NCI-H2029 treated with DMSO at 0.1 percent for 48 hours (cell line): Measurements from ENCODE around the gene TP63.
"Not testable (repeated sequence)": the region's sequence is repeated elsewhere in the genome, so short reads cannot be mapped to it uniquely, and the experiment has no call there.

ENCODE experiments used
- DNase-seq: peaks from one replicate; lab custom pipeline; 2025; lab: John Stamatoyannopoulos, UW

The TP63 gene

GRCh38 chr3:189726277-189726676 lies 95.1 kb downstream of the TP63 start:
- DNase-seq, result no peak

GRCh38 chr3:189727158-189727557 lies 96.0 kb downstream of the TP63 start:
- no peak for DNase-seq

- no peak for DNase-seq
These were observed 96.7 kb downstream of the TP63 start for GRCh38 chr3:189727898-189728297.

- DNase-seq, result no peak
These were observed 97.7 kb downstream of the TP63 start for GRCh38 chr3:189728915-189729314.

GRCh38 chr3:189734061-189734460 lies 102.9 kb downstream of the TP63 start:
- DNase-seq, result no peak

- DNase-seq, result no peak
These were observed 104.7 kb downstream of the TP63 start for GRCh38 chr3:189735913-189736312.

GRCh38 chr3:189737071-189737470 lies 105.9 kb downstream of the TP63 start:
- DNase-seq, result no peak

GRCh38 chr3:189737619-189738018 lies 106.4 kb downstream of the TP63 start:
- no peak for DNase-seq

- no peak for DNase-seq
These were observed 108.2 kb downstream of the TP63 start for GRCh38 chr3:189739378-189739777.

GRCh38 chr3:189740156-189740555 lies 109.0 kb downstream of the TP63 start:
- DNase-seq, result no peak

- DNase-seq, result no peak
These were observed 113.0 kb downstream of the TP63 start for GRCh38 chr3:189744235-189744634.

- DNase-seq, result no peak
These were observed 114.4 kb downstream of the TP63 start for GRCh38 chr3:189745622-189746021.

- DNase-seq, result no peak
These were observed 116.9 kb downstream of the TP63 start for GRCh38 chr3:189748046-189748445.

GRCh38 chr3:189750972-189751371 lies 119.8 kb downstream of the TP63 start:
- not testable (repeated sequence) for DNase-seq

GRCh38 chr3:189754356-189754755 lies 123.2 kb downstream of the TP63 start:
- DNase-seq, result no peak

GRCh38 chr3:189756582-189757078 lies 125.4 kb downstream of the TP63 start:
- no peak for DNase-seq

GRCh38 chr3:189758186-189758585 lies 127.0 kb downstream of the TP63 start:
- DNase-seq, result no peak

- DNase-seq, result no peak
These were observed 135.2 kb downstream of the TP63 start for GRCh38 chr3:189766416-189766815.

GRCh38 chr3:189771842-189772450 lies 140.8 kb downstream of the TP63 start:
- DNase-seq, result no peak

GRCh38 chr3:189772584-189772983 lies 141.4 kb downstream of the TP63 start:
- DNase-seq, result no peak

GRCh38 chr3:189773056-189773455 lies 141.9 kb downstream of the TP63 start:
- no peak for DNase-seq

GRCh38 chr3:189776149-189776824 lies 145.1 kb downstream of the TP63 start:
- no peak for DNase-seq

GRCh38 chr3:189778340-189778950 lies 147.3 kb downstream of the TP63 start:
- no peak for DNase-seq
